GM18951 (cell line): ENCODE data around the gene DIPK1B.
"Not testable (repeated sequence)": the region's sequence is repeated elsewhere in the genome, so short reads cannot be mapped to it uniquely, and the experiment has no call there.

Experiments
- POLR2A ChIP-seq: IDR thresholded peaks from 4 replicates; pipeline ENCODE4 v1.6.1; 2011; ENCODE audit warnings: mild to moderate bottlenecking; ENCODE audit not compliant: insufficient read length, insufficient read depth; ENCODE audit errors: extremely low read depth
- in situ Hi-C: fragments of 300-500 bp; cut with MboI; formaldehyde crosslinking; loops from one replicate; pipeline ENCODE4 v1.12.0; 2022; ENCODE audit warnings: low sequenced_read_pairs, mixed read lengths, inconsistent platforms; ENCODE audit not compliant: unreplicated experiment

DIPK1B gene

DNA sequence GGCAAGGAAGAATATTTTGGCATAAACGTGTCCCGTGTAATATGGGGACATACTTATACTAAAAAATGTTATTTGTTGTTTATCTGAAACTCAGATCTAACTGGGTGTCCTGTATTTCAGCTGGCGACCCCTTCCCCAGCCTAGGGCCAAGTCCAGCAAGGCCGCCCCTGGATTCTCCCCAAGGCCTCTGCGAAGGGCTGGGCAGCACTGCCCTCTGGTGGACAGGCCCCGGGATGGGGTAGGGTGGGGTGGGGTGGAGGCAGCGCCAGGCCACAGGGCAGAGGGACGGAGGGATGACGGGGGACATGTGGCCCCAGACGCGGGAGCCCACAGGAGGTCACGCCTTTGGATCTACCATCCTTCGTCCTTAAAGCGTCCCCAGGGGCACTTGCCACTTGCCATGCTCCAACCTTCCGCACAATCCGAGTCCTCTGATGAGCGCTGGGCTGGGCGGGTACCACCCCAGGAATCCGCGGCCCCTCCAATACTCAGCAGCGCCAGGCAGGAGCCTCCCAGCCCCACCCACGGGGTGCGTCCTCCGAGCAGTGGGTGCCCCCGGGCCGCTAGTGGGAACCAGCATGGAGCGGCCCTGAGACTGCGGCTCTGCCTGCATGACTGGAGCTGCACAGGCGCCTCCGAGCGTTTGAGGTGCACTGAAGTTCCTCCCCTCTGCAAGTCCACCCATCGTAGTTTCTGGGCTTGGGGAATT lies 18.1 kb upstream of the DIPK1B start:
- TF ChIP-seq POLR2A, result no peak
- in situ Hi-C loops, result no loop called here

DNA sequence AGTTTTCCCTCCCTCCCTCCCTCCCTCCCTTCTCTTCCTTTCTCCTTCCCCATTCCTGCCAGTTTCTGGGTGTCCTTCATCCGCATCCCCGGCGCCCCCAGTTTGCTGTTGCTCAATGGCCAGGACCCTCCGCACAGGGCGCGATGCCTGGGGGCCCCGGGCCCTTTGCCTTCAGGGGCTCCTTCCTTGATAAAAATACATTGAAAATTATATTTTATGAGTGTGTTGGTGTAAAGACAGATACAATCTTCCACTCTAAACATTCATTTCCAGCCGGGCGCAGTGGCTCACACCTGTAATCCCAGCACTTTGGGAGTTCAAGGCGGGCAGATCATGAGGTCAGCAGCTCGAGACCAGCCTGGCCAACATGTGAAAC lies 17.5 kb upstream of the DIPK1B start:
- no peak for TF ChIP-seq POLR2A
- in situ Hi-C loops, result no loop called here

DNA sequence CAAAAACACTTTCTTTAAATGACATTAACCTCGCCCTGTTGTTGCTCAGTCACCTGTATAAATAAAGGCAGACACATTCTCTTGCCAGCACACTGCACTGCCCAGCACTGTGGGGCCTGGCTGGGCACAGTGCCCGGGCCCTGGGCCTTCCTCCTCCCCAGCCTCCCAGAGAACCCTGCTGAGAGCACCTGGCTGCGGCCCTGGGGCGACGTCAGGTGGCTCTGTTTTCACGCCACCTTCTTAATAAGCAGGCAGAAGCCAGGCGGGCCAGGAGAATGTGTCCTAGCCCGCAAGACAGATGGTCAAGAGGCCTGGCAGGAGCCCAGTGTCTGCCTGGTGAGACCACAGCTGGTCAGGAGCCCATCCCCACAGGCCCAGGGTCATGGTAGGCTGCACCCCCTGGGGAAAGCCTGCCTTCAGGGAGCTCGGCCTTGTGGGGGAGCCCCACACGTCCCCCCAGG lies 16.9 kb upstream of the DIPK1B start:
- in situ Hi-C loops, result no loop called here
- no peak for TF ChIP-seq POLR2A

DNA sequence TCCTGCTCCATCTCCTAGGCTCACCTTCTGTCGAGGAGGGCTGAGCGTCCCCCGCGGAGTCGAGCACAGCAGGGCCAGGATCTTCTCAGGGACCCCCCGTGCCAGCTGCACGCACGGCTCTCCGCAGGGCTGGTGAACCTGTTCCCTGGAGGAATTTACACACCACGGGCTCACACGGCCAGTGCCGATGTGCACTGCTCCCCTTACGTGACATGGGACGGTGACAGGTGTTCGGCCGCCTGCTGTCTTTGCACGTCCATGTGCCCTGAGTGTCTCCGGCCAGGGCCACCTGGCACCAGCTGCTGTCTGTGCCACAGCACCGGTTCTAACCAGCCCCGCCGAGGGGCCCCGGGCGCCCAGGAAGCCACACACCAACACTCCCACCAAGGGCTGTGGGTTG lies 16.4 kb upstream of the DIPK1B start:
- TF ChIP-seq POLR2A, result no peak
- in situ Hi-C loops, result no loop called here

DNA sequence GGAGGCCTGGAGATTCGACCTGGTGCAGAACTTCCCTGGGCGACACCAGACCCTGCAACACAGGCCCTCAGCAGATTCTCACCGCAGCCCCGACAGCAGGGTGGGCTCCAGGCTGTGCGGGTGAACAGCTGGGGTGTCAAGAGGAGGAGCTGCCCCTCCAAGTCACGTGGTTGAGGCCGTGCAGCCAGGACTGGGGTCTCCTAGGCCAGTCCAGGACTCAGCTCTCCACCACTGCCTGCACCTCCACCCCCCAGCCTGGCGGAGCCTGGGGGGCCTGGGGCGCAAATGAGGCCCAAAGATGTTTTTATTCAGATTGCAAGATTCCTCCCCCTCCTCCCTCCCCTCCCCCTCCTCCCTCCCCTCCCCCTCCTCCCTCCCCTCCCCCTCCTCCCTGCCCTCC lies 15.9 kb upstream of the DIPK1B start:
- in situ Hi-C loops, result no loop called here
- TF ChIP-seq POLR2A, result no peak

DNA sequence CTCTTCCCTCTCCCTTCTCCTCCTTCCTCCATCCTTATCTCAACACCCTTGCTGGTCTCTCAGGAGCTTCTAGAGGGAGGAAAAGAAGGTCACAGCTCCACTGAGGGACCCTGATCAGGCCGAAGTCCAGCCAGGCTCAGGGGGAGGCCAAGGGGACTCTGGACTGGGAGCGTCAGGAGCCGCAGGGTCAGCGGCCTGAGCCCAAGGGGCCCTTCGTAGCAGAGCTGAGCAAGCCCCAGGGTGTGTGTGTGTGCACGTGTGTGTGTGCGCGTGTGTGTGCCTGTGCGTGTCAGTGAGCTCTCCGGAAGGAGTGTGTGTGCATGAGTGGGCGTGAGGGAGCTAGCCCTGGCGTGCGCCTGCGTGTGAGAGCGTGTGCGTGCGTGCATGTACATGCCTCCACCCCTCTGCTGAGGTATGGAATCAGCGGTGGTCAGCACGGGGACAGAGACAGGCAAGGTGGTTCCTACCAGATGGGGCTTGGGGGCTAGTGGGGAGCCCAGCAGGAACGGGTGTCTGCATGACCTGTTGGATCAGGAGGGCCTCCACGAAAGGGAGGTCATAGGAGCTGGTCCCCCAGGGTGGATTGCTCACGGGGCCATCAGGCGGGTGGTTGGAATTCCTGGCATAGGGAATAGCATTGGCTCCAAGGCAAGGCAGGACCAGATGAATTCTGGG lies 15.1 kb upstream of the DIPK1B start:
- in situ Hi-C loops, result no loop called here

DNA sequence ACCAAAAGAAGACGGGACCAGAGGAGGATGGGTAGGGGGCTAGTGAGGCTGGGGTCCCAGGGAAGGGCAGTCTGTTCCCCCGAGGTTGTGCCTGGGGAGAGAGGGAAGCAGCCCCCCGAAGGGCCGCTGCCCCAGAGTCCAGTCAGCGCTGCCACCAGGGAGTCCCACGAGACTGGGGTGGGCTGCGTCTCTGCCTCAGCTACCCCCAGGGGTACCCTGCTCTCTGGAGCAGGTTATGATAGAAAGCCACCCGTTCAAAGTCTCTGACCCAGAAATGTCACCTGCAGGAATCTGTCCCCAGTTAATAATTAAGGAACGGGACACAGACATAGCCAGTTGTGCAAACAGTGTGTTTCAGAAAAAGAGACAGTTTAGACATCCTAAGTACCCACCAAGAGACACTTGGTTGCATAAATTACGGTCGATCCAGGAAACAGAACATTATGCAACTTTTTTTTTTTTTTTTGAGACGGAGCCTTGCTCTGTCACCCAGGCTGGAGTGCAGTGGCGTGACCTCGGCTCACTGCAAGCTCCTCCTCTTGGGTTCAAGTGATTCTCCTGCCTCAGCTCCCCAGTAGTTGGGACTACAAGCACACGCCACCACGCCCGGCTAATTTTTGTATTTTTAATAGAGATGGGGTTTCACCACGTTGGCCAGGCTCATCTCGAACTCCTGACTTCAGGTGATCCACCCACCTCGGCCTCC lies 14.4 kb upstream of the DIPK1B start:
- in situ Hi-C loops, result no loop called here
- TF ChIP-seq POLR2A, result no peak

More for the DNA sequence above, 15.1 kb upstream of the DIPK1B start:
- no peak for TF ChIP-seq POLR2A

DNA sequence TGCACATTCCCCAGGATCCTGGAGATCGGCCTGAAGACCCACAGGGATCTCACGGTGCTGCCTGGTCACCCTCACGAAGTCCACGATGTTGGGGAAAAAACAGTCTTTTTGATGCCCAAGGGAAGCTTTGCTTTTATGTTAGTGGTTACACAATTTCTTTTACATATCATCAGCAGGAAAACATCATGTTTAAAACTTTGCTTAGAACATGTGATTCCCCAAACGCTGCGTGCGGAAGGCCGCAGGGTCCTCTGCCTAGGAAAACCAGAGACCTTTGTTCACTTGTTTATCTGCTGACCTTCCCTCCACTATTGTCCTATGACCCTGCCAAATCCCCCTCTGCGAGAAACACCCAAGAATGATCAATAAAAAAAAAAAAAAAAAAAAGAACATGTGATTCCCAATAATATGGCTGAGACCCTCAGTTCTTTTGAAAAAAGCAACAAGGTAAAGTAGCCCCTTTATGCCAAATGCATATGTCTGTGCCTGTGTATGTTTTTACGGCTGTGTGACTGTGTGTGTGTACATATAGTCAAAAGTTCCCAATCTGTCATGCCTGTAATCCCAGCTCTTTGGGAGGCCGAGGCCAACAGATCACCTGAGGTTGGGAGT lies 13.6 kb upstream of the DIPK1B start:
- in situ Hi-C loops, result no loop called here
- no peak for TF ChIP-seq POLR2A

DNA sequence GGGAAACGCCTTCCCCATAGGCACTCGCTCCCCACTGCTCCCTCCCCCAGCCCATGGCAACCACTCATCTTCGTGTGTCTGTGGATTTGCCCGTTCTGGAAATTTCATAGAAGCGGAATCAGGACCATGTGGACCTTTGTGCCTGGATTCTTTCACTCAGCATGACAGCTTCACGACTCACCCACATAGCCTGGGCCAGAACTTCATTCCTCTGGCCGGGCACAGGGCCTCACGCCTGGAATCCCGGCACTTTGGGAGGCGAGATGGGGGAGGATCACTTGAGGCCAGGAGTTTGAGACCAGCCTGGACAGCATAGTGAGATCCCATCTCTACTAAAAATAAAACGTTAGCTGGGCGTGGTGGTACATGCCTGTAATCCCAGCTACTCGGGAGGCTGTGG lies 12.1 kb upstream of the DIPK1B start:
- TF ChIP-seq POLR2A, result no peak
- in situ Hi-C loops, result no loop called here

DNA sequence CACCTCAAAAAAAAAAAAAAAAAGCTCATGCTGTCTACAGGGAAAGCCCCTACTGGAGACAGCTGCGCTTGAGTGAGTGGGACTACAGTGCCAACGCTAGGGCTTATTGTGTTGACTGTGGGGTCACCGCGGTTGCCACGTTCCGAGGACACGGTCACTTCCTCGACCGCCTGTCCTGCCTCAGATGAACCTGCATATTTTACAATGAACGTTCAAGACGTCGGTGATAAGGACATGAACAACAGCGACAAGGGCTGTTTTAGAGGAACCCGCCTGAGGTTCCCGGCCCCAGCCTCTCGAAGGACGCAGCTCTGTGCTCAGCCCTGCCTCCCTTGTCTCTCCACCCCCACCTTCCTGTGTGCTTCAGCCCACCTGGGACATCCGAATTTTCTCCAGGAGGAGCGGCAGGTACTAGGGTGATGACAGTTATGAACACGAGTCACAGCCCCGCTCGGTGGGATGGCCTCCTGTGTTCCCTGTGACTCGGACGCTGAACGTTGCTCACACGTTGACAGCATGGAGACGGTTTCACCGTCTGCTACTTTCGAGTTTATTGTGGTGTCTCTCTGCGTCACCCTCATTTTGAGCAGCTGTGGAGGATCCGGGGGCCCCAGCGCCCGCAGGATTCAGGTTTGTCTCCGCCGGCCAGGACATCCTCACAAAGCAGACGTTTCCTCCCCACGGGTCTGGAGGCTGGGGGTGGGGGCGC lies 11.3 kb upstream of the DIPK1B start:
- in situ Hi-C loops, result no loop called here
- no peak for TF ChIP-seq POLR2A

DNA sequence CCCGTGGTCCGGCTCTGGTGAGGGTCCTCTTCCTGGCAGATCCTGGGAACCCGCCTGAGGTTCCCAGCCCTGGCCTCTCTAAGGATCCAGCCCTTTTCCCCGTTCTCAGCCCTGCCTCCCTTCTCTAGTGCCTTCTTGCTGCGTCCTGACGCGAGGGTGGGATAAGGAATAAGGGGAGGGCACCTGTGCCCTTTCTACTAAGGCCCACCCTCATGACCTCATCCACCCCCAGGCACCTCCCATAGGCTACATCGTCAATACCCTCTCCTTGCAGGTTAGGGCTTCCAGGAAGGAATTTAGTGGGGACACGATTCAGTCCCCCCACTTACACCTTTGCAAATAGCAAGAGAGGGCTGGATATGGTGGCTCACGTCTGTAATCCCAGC lies 10.7 kb upstream of the DIPK1B start:
- TF ChIP-seq POLR2A, result no peak
- in situ Hi-C loops, result no loop called here

DNA sequence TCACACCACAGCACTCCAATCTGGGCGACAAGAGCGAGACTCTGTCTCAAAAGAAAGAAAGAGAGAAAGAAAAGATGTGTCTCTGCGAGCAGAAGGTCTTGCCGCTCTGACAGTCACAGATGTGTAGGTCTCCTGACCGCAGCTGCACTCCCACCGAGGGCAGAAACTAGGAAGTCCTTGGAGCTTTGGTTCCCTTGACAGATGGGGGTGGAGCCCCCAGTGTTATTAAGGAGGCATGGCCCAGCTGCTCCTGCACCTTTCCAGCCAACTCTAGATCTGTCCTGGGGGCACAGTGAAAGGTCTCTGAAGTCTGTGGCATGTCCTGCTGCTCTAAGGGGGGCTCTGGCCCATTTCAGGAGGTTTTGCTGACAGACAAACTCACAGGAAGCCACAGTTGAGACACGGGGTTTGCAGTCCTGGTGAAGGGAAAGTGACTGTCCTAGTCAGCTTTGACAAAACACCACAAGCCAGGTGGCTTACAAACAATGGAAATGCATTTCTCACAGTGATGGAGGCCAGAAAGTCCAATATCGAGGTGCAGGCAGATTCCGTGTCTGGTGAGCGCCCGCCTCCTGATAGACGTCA lies 9.0 kb upstream of the DIPK1B start:
- in situ Hi-C loops, result no loop called here
- no peak for TF ChIP-seq POLR2A

DNA sequence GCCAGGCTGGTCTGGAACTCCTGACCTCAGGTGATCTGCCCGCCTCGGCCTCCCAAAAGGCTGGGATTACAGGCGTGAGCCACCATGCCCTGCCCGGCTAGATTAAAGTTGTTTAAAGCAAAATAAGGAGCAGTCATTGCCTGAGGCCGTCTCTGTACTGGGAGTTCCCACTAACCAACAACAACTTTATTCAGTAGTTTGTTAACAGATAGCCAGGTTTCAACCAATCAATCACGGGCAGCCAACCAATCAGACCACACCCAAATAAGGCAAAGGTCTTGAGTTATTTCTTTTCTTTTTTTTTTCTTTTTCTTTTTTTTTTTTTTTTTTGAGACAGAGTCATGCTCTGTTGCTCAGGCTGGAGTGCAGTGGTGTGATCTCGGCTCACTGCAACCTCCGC lies 7.6 kb upstream of the DIPK1B start:
- in situ Hi-C loops, result not testable (repeated sequence)
